Fibroblast of mammary gland (primary cell): ENCODE results near the gene CDHR5.

Experiments used
- DNase-seq: peaks from one replicate; pipeline ENCODE4 v3.0.0-alpha.2; 2010; ENCODE audit warnings: low read depth
- H3K4me3 ChIP-seq: 2 replicates; pipeline ENCODE4 v1.5.1; 2011; ENCODE audit warnings: low read depth, mild to moderate bottlenecking, low read length, moderate library complexity; ENCODE audit not compliant: control insufficient read depth
- CTCF ChIP-seq: conservative IDR thresholded peaks from 2 replicates; pipeline ENCODE4 v1.5.1; 2011; ENCODE audit warnings: low read depth, low read length, inconsistent platforms; ENCODE audit not compliant: control insufficient read depth, insufficient read depth

CDHR5 gene

DNA sequence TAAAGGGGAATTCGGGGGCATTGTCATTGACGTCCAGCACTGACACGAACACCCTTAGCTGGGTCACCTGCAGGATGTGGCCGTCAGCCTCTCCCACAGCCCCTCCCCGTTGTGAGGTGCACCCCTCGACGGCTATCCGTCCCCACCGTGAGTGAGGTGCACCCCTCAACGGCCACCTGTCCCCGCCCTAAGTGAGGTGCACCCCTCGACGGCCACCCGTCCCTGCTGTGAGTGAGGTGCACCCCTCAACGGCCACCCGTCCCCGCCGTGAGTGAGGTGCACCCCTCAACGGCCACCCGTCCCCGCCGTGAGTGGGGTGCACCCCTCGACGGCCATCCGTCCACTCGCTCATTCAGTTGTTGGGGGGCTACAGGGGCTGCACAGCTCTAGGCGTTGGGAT, 2.9 kb downstream of the CDHR5 start:
- TF ChIP-seq CTCF: no peak
- no peak for DNase-seq
- no peak overlapping the region for H3K4me3 ChIP-seq

- DNase-seq: no peak
- H3K4me3 ChIP-seq: no peak overlapping the region
- TF ChIP-seq CTCF: no peak
Measured at GRCh38 chr11:620935-621814, 3.6 kb downstream of the CDHR5 start.

- DNase-seq: no peak
- no peak for TF ChIP-seq CTCF
- H3K4me3 ChIP-seq: no peak overlapping the region
Measured at GRCh38 chr11:620201-620600, 4.6 kb downstream of the CDHR5 start.

- H3K4me3 ChIP-seq: no peak overlapping the region
- DNase-seq: no peak
- TF ChIP-seq CTCF: no peak
Measured at GRCh38 chr11:619628-620050, 5.1 kb downstream of the CDHR5 start.

GRCh38 chr11:618856-619627, 5.7 kb downstream of the CDHR5 start:
- no peak overlapping the region for H3K4me3 ChIP-seq
- DNase-seq: no peak
- no peak for TF ChIP-seq CTCF

GRCh38 chr11:617912-618682, 6.7 kb downstream of the CDHR5 start:
- H3K4me3 ChIP-seq: no peak overlapping the region
- DNase-seq: no peak
- no peak for TF ChIP-seq CTCF
